ENCODE data around the gene C1orf232.

The C1orf232 gene

DNA sequence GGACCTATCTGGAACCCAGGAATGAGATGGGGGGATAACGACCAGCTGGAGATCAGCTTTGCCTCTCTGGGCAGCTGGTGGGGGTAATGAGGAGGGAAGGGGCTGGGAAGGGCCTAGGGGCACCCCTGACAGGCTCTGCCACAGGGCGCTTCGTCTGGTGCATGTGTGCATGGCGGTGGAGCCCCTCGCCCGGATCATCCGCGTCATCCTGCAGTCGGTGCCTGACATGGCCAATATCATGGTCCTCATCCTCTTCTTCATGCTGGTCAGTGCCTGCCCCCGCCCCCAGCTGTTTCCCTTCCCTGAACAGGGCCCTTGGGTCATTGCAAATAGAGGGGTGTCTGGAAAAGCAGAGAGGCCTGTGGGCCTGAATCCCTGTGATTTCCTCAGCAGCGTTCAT is 29.1 kb upstream of the C1orf232 start:
- TF ChIP-seq ZFX (IDR thresholded peaks at IDR 0.05; ENCODE audit: borderline replicate concordance) = no peak
- TF ChIP-seq, protein P1, sequence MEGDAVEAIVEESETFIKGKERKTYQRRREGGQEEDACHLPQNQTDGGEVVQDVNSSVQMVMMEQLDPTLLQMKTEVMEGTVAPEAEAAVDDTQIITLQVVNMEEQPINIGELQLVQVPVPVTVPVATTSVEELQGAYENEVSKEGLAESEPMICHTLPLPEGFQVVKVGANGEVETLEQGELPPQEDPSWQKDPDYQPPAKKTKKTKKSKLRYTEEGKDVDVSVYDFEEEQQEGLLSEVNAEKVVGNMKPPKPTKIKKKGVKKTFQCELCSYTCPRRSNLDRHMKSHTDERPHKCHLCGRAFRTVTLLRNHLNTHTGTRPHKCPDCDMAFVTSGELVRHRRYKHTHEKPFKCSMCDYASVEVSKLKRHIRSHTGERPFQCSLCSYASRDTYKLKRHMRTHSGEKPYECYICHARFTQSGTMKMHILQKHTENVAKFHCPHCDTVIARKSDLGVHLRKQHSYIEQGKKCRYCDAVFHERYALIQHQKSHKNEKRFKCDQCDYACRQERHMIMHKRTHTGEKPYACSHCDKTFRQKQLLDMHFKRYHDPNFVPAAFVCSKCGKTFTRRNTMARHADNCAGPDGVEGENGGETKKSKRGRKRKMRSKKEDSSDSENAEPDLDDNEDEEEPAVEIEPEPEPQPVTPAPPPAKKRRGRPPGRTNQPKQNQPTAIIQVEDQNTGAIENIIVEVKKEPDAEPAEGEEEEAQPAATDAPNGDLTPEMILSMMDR (IDR thresholded peaks at IDR 0.05) = no peak
- no peak overlapping the region for H3K27ac ChIP-seq

DNA sequence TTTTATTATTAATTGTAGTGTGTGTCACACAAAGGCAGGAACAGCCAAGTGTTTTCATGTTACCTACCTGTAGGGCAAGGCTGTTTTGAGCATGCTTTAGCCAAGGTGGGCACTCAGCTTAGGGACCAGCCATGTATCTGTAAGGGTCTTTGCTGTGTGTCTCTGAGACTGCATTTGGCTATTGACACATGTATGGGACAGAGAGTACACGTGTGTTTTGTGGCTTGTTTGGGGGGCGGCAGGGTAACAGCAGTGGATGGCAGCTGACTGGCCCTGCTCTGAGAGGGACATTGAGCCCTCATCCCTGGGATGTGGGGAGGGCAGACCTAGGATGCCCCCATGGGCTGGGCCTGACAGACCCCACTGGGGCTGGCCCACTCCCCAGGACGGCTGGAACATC is 28.5 kb upstream of the C1orf232 start:
- H3K27ac ChIP-seq = no peak overlapping the region
- TF ChIP-seq ZFX (IDR thresholded peaks at IDR 0.05; ENCODE audit: borderline replicate concordance) = no peak

DNA sequence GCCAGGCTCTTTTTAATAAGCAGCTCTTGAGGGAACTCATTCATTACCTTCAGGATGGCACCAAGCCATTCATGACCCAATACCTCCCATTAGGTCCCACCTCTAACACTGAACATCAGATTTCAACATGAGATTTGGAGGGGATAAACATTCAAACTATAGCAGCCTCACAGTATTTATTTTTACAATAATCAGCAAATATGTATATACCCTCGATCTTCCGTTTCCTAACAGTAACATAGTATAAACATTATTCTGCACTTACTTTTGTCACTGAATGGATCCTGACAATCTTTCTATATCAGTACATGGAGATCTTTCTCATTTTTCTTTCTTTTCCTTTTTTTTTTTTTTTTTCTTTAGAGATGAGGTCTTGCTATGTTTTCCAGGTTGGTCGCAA is 27.0 kb upstream of the C1orf232 start:
- TF ChIP-seq ZFX (IDR thresholded peaks at IDR 0.05; ENCODE audit: borderline replicate concordance) = no peak
- TF ChIP-seq, protein P1 (IDR thresholded peaks at IDR 0.05) = no peak
- H3K27ac ChIP-seq = no peak overlapping the region

DNA sequence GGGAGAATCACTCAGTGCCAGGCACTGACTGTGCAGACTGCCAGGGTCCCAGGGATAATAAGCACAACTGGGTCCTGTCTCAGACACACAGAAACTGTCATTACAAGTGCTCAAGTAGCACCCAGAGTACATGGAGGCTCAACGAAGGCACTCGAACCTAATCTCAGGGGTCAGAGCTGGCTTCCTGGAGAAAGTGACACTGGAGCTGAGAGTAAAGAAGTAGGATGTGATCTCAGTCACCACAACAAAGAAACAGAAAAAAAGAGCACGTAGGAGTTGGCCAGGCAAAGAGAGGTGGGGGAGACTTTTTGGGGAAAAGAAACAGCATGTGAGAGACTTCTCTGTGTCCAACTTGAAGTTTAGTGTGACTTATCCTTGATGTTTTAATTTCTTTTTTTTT is 23.0 kb upstream of the C1orf232 start:
- no peak overlapping the region for H3K27ac ChIP-seq
- no peak for TF ChIP-seq ZFX (IDR thresholded peaks at IDR 0.05; ENCODE audit: borderline replicate concordance)
- TF ChIP-seq, protein P1 (IDR thresholded peaks at IDR 0.05) = no peak

DNA sequence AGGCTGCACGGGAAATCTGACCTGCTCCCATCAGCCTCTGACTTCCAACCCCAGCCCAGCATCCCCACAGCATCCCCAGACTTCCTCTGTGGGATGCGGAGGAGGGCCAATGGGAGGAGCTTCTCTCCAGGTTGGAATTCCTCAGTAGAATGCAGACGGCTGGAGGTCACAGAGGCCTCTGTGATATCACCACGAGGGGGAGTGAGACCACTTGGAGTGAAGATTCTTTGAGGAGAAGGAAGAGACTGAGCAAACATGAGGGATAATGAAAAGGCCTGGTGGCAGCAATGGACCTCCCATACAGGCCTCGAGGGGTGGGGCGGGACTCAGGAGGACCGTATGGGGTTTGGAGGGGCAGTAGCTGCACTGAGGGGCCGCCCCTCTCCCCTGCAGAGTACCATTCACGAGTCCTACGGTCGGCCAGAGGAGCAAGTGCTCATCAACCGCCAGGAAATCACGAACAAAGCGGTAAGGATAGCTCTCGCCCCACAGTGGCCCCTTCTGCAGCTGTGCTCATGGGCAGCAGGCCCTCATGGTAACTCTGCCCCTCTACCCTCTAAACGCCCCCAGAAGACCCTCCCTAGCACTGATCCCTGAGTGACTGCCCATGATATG is 21.7 kb upstream of the C1orf232 start, which contains the start of gene CATSPER4:
CATSPER4 (plus strand) TSS at position 230 of the 615 bp plus-strand sequence; CDS start at position 256, 26 bp downstream.
- no peak within 1 kb of the TSS for H3K27ac ChIP-seq
- TF ChIP-seq ZFX (IDR thresholded peaks at IDR 0.05; ENCODE audit: borderline replicate concordance) = no peak
- TF ChIP-seq, protein P1 (IDR thresholded peaks at IDR 0.05) = peak; percentile 23

DNA sequence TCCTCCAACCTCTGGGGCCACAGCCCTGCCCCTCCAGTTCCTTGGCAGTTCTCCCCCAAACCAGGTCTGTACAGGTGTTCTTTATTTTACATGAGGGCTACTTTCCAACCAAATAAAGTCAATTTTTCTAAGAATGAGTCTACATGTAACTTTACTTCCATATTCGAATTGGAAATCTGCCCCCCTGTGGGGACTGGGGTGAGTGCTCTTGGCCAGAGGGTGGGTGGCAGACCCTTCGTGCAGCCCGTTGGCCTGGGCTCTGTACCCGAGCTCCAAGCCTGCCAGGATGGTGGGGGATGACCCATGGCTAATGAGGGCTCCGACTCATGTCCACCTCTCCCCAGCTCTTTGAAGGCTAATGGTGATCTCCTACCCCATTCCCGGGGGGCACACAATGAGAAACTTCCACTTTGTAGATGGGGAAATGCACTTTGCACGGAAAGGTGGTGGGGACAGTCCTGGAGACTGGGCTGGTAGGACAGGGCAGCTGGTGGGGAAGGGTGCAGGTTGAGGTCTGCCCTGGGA is 21.1 kb upstream of the C1orf232 start:
- no peak for TF ChIP-seq ZFX (IDR thresholded peaks at IDR 0.05; ENCODE audit: borderline replicate concordance)
- TF ChIP-seq, protein P1 (IDR thresholded peaks at IDR 0.05) = no peak
- H3K27ac ChIP-seq = no peak overlapping the region

DNA sequence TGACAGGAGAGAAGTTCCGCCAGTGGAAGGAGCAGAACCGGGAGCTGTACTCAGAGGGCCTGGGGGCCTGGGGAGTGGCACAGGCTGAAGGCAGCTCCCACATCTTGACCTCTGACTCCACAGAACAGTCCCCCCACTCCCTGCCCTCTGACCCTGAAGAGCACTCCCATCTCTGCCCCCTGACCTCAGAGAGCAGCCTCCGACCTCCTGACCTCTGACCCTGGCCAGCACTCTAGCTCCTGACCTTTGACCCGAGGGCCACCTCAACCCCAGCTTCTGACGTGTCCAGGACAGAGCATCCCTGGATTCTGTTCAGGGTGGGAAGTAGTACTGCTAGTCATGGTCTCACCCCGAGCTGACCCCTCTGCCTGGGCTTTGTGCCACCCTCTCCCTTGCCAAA is 20.6 kb upstream of the C1orf232 start:
- TF ChIP-seq ZFX (IDR thresholded peaks at IDR 0.05; ENCODE audit: borderline replicate concordance) = no peak
- TF ChIP-seq, protein P1 (IDR thresholded peaks at IDR 0.05) = no peak
- H3K27ac ChIP-seq = no peak overlapping the region

Measured in 22Rv1 (cell line).